Measurements from ENCODE around the gene HMCN2. TPM values are rescaled to one million over a fixed set of nuclear protein-coding genes. Genes with fewer than 3 reads are reported as not detected.
"Not testable (repeated sequence)": the region's sequence is repeated elsewhere in the genome, so short reads cannot be mapped to it uniquely, and the experiment has no call there.

Gene HMCN2
- total RNA-seq, 1 donor from 2014 or later: 9.3 TPM

GRCh38 chr9:130271473-130271872, 5.9 kb downstream of the HMCN2 start:
- H3K9me3 Mint-ChIP-seq (ENCODE audit: unreplicated experiment): peaks cover 2% of the 10 kb centered on the region
- no peak overlapping the region for H3K4me3 Mint-ChIP-seq (ENCODE audit: unreplicated experiment)
- H3K4me1 Mint-ChIP-seq (ENCODE audit: low read depth, unreplicated experiment): peaks cover 17% of the 10 kb centered on the region
- H3K27me3 Mint-ChIP-seq (ENCODE audit: unreplicated experiment): peaks cover 10% of the 10 kb centered on the region
- no peaks in the 10 kb centered on the region for H3K36me3 Mint-ChIP-seq (ENCODE audit: unreplicated experiment)
- no peak overlapping the region for H3K27ac Mint-ChIP-seq (ENCODE audit: unreplicated experiment)
- no peak for DNase-seq
- no peak for TF ChIP-seq CTCF (IDR thresholded peaks at IDR 0.05; ENCODE audit: partially characterized antibody, unreplicated experiment)

- H3K9me3 Mint-ChIP-seq (ENCODE audit: unreplicated experiment): no peaks in the 10 kb centered on the region
- H3K4me1 Mint-ChIP-seq (ENCODE audit: low read depth, unreplicated experiment): peaks cover 5% of the 10 kb centered on the region
- no peaks in the 10 kb centered on the region for H3K27me3 Mint-ChIP-seq (ENCODE audit: unreplicated experiment)
- H3K36me3 Mint-ChIP-seq (ENCODE audit: unreplicated experiment): no peaks in the 10 kb centered on the region
- no peak for DNase-seq
- no peak for TF ChIP-seq CTCF (IDR thresholded peaks at IDR 0.05; ENCODE audit: partially characterized antibody, unreplicated experiment)
- no peak overlapping the region for H3K27ac Mint-ChIP-seq (ENCODE audit: unreplicated experiment)
- no peak overlapping the region for H3K4me3 Mint-ChIP-seq (ENCODE audit: unreplicated experiment)
Observed at GRCh38 chr9:130275156-130275555, 9.6 kb downstream of the HMCN2 start.

- no peak for TF ChIP-seq CTCF (IDR thresholded peaks at IDR 0.05; ENCODE audit: partially characterized antibody, unreplicated experiment)
- Mint-ChIP-seq H3K4me1 (ENCODE audit: low read depth, unreplicated experiment) (peaks cover 5% of the 10 kb centered on the region), H3K36me3 (ENCODE audit: unreplicated experiment) (no peaks in the 10 kb centered on the region), H3K27ac (ENCODE audit: unreplicated experiment) (no peak overlapping the region), H3K27me3 (ENCODE audit: unreplicated experiment) (no peaks in the 10 kb centered on the region), H3K9me3 (ENCODE audit: unreplicated experiment) (no peaks in the 10 kb centered on the region), H3K4me3 (ENCODE audit: unreplicated experiment) (no peak overlapping the region)
- no peak for DNase-seq
Observed at GRCh38 chr9:130276121-130276520, 10.6 kb downstream of the HMCN2 start.

GRCh38 chr9:130276955-130277354, 11.4 kb downstream of the HMCN2 start:
- no peaks in the 10 kb centered on the region for H3K36me3 Mint-ChIP-seq (ENCODE audit: unreplicated experiment)
- peaks cover 5% of the 10 kb centered on the region for H3K4me1 Mint-ChIP-seq (ENCODE audit: low read depth, unreplicated experiment)
- no peak for DNase-seq

GRCh38 chr9:130277525-130277924, 12.0 kb downstream of the HMCN2 start:
- not testable (repeated sequence) for H3K27ac Mint-ChIP-seq (ENCODE audit: unreplicated experiment); H3K4me3 Mint-ChIP-seq (ENCODE audit: unreplicated experiment); DNase-seq; H3K36me3 Mint-ChIP-seq (ENCODE audit: unreplicated experiment); H3K9me3 Mint-ChIP-seq (ENCODE audit: unreplicated experiment); H3K27me3 Mint-ChIP-seq (ENCODE audit: unreplicated experiment); H3K4me1 Mint-ChIP-seq (ENCODE audit: low read depth, unreplicated experiment)

More at GRCh38 chr9:130276955-130277354, 11.4 kb downstream of the HMCN2 start:
- Mint-ChIP-seq H3K27ac (ENCODE audit: unreplicated experiment) (no peak overlapping the region), H3K9me3 (ENCODE audit: unreplicated experiment) (no peaks in the 10 kb centered on the region), H3K4me3 (ENCODE audit: unreplicated experiment) (no peak overlapping the region), H3K27me3 (ENCODE audit: unreplicated experiment) (no peaks in the 10 kb centered on the region)
- TF ChIP-seq CTCF (IDR thresholded peaks at IDR 0.05; ENCODE audit: partially characterized antibody, unreplicated experiment): no peak

Data from glutamatergic neuron (in vitro differentiated cells).